Choroid plexus epithelial cell (primary cell): ENCODE measurements around the gene SMCO2.

Experiments used
- DNase-seq: peaks from one replicate; pipeline ENCODE4 v3.0.0-alpha.2; 2010; ENCODE audit warnings: low read depth
- H3K4me3 ChIP-seq: 2 replicates; pipeline ENCODE4 v1.5.1; 2011; ENCODE audit warnings: low read depth, mild to moderate bottlenecking, control low read depth, low read length, moderate library complexity
- CTCF ChIP-seq: conservative IDR thresholded peaks from 2 replicates; pipeline ENCODE4 v1.5.1; 2011; ENCODE audit warnings: low read depth, mild to moderate bottlenecking, control low read depth, inconsistent platforms, low read length, moderate library complexity

SMCO2 gene

GRCh38 chr12:27511723-27512045 is 65.1 kb downstream of the SMCO2 start:
- DNase-seq: no peak
- no peak for TF ChIP-seq CTCF
- H3K4me3 ChIP-seq: no peak overlapping the region

DNA sequence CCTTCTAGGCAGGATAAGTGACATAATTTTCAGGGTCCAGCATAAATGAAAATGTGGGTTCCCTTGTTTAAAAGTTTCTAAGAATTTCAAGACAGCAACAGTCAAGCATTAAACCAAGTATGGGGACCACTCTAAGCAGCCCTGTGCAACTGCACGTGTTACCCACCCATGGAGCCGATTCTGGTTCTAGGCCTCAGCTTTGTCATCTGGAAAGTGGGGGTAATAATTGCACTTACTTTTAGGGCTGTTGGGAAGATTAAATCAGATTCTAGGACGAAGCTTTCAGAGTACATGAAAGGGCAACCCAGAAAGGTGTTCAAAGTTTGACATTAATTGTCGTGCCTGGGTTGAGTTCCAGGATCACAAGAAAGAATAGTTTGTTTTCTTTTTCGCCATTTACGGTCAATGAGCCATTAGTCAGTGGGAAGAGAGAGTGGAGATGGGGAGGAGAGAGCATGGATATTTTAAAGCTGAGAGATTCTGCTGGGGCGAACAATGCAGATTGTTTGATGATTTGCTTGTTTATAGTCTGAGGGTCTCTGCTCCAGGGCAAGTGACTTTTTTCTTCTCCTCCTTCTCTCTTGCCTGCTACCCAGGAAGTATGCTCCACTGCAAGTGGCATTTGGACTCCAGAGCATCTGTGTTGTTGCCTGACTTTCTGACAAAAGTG is 66.8 kb downstream of the SMCO2 start:
- no peak overlapping the region for H3K4me3 ChIP-seq
- TF ChIP-seq CTCF: no peak
- DNase-seq: no peak

GRCh38 chr12:27515671-27516070 is 69.1 kb downstream of the SMCO2 start:
- no peak for TF ChIP-seq CTCF
- DNase-seq: no peak
- H3K4me3 ChIP-seq: no peak overlapping the region

DNA sequence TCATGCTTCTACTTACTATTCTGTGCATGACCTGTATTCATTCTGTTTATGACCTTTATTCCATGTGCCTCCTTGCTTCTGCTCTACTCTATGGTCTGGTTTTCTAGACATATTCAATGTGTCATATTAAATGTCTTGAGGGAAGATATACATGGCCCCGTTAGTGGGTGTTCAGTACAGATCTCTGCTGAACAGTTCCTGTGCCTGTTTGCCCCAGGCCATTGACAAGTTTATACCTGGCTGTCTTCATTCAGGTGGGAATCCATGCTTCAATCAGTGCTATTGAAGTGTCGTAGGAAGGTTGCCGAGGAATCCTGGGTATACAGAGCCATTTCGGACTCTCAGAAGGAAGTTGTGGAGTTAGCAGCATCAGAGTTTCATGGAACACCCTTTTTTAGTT is 70.1 kb downstream of the SMCO2 start:
- DNase-seq: no peak
- no peak for TF ChIP-seq CTCF
- H3K4me3 ChIP-seq: no peak overlapping the region

GRCh38 chr12:27517546-27517945 is 71.0 kb downstream of the SMCO2 start:
- H3K4me3 ChIP-seq: no peak overlapping the region
- TF ChIP-seq CTCF: no peak
- no peak for DNase-seq

DNA sequence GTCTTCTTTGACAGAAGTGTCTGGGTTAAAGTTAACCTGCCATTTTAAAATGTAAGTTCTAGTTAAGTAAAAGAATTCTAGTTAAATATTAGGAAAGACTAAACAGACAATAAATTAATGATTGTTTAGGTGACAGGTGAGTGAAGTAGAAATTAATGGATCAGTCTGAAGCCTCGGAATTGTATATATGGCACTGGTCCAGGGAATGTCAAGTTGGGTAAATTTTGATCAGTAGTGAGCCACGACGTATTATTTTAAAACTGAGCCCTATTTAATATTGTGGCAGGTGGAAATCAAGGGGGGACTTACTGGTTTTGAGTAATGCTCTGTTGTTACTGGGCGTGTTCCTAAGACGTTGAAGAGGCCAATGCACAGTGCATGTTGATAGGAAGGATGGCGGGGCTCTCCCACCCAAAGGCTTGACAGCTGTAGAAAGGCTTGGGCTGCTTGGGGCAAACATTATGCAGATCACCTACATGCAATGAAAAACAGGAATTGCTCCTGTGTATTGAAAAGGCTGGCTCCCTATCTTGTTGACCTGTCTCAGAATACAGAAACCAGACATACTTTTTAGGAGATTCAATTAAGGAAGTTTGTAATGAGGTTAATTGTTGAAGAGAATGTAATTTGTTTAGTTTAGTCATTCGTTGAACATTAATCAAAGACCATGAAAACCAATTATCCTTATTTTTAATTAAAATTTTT is 71.6 kb downstream of the SMCO2 start:
- no peak for TF ChIP-seq CTCF
- no peak for DNase-seq
- no peak overlapping the region for H3K4me3 ChIP-seq

DNA sequence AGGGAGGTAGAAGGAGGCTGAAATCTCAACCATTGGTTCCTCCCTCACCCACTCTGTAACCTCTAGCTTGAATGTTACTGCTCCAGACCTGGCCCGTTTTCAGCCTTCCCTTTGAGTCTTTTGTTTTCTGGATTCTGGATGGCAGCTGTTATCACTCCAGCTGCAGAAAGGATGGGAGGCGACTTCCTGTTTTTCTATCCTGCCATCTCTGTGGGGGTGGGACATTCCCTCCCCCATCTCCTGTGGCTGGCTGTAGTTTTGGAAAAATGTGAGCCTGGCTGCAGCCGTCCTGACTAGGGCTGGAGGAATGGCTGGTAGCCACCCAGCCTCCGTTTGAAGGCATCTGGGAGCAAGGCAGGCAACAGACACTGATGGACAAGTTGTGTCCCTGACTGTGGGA is 74.5 kb downstream of the SMCO2 start:
- TF ChIP-seq CTCF: no peak
- no peak overlapping the region for H3K4me3 ChIP-seq
- DNase-seq: no peak
